ENCODE results near the gene MAGED2.
"Not testable (repeated sequence)": the region's sequence is repeated elsewhere in the genome, so short reads cannot be mapped to it uniquely, and the experiment has no call there.

Gene MAGED2

GRCh38 chrX:54811301-54811885 is 3.8 kb downstream of the MAGED2 start:
- H3K4me3 ChIP-seq (ENCODE audit: low read length): no peak overlapping the region
- no peak for DNase-seq (ENCODE audit: low read depth, low spot score)

- no peak for DNase-seq (ENCODE audit: low read depth, low spot score)
Measured at GRCh38 chrX:54812306-54812705, 4.8 kb downstream of the MAGED2 start.

GRCh38 chrX:54817220-54817820 is 9.8 kb downstream of the MAGED2 start:
- H3K4me3 ChIP-seq (ENCODE audit: low read length): no peak overlapping the region
- no peak for DNase-seq (ENCODE audit: low read depth, low spot score)

More at GRCh38 chrX:54812306-54812705, 4.8 kb downstream of the MAGED2 start:
- no peak overlapping the region for H3K4me3 ChIP-seq (ENCODE audit: low read length)

- H3K4me3 ChIP-seq (ENCODE audit: low read length): no peak overlapping the region
- no peak for DNase-seq (ENCODE audit: low read depth, low spot score)
Measured at GRCh38 chrX:54818221-54818620, 10.7 kb downstream of the MAGED2 start.

- no peak for DNase-seq (ENCODE audit: low read depth, low spot score)
- H3K4me3 ChIP-seq (ENCODE audit: low read length): no peak overlapping the region
Measured at GRCh38 chrX:54819201-54819600, 11.7 kb downstream of the MAGED2 start.

- no peak for DNase-seq (ENCODE audit: low read depth, low spot score)
- H3K4me3 ChIP-seq (ENCODE audit: low read length): no peak overlapping the region
Measured at GRCh38 chrX:54820737-54821136, 13.2 kb downstream of the MAGED2 start.

GRCh38 chrX:54821310-54821709 is 13.8 kb downstream of the MAGED2 start:
- DNase-seq (ENCODE audit: low read depth, low spot score): no peak
- H3K4me3 ChIP-seq (ENCODE audit: low read length): no peak overlapping the region

GRCh38 chrX:54824195-54824594 is 16.6 kb downstream of the MAGED2 start:
- no peak overlapping the region for H3K4me3 ChIP-seq (ENCODE audit: low read length)
- no peak for DNase-seq (ENCODE audit: low read depth, low spot score)

GRCh38 chrX:54824722-54825121 is 17.2 kb downstream of the MAGED2 start:
- no peak for DNase-seq (ENCODE audit: low read depth, low spot score)
- H3K4me3 ChIP-seq (ENCODE audit: low read length): no peak overlapping the region

- no peak for DNase-seq (ENCODE audit: low read depth, low spot score)
Measured at GRCh38 chrX:54825716-54826438, 18.3 kb downstream of the MAGED2 start.

GRCh38 chrX:54826598-54826997 is 19.1 kb downstream of the MAGED2 start:
- no peak for DNase-seq (ENCODE audit: low read depth, low spot score)
- H3K4me3 ChIP-seq (ENCODE audit: low read length): no peak overlapping the region

More at GRCh38 chrX:54825716-54826438, 18.3 kb downstream of the MAGED2 start:
- H3K4me3 ChIP-seq (ENCODE audit: low read length): no peak overlapping the region

GRCh38 chrX:54838583-54838982 is 31.0 kb downstream of the MAGED2 start:
- no peak overlapping the region for H3K4me3 ChIP-seq (ENCODE audit: low read length)
- DNase-seq (ENCODE audit: low read depth, low spot score): no peak

GRCh38 chrX:54841184-54841874 is 33.8 kb downstream of the MAGED2 start:
- DNase-seq (ENCODE audit: low read depth, low spot score); H3K4me3 ChIP-seq (ENCODE audit: low read length): not testable (repeated sequence)

GRCh38 chrX:54842607-54843006 is 35.1 kb downstream of the MAGED2 start:
- no peak overlapping the region for H3K4me3 ChIP-seq (ENCODE audit: low read length)
- no peak for DNase-seq (ENCODE audit: low read depth, low spot score)

GRCh38 chrX:54843050-54843449 is 35.5 kb downstream of the MAGED2 start:
- no peak for DNase-seq (ENCODE audit: low read depth, low spot score)
- H3K4me3 ChIP-seq (ENCODE audit: low read length): no peak overlapping the region

GRCh38 chrX:54847700-54848099 is 40.2 kb downstream of the MAGED2 start:
- not testable (repeated sequence) for H3K4me3 ChIP-seq (ENCODE audit: low read length); DNase-seq (ENCODE audit: low read depth, low spot score)

GRCh38 chrX:54865208-54865607 is 57.7 kb downstream of the MAGED2 start:
- no peak overlapping the region for H3K4me3 ChIP-seq (ENCODE audit: low read length)

More at GRCh38 chrX:54865208-54865607, 57.7 kb downstream of the MAGED2 start:
- DNase-seq (ENCODE audit: low read depth, low spot score): no peak
